Activated gamma-delta T cell treated with Interleukin-2 at 50 U/mL for 16 hours (primary cell): ENCODE measurements around the gene ANKRD9.

Source experiments
- DNase-seq: peaks from one replicate; pipeline ENCODE4 v3.0.0-alpha.2; 2020

The ANKRD9 gene

DNA sequence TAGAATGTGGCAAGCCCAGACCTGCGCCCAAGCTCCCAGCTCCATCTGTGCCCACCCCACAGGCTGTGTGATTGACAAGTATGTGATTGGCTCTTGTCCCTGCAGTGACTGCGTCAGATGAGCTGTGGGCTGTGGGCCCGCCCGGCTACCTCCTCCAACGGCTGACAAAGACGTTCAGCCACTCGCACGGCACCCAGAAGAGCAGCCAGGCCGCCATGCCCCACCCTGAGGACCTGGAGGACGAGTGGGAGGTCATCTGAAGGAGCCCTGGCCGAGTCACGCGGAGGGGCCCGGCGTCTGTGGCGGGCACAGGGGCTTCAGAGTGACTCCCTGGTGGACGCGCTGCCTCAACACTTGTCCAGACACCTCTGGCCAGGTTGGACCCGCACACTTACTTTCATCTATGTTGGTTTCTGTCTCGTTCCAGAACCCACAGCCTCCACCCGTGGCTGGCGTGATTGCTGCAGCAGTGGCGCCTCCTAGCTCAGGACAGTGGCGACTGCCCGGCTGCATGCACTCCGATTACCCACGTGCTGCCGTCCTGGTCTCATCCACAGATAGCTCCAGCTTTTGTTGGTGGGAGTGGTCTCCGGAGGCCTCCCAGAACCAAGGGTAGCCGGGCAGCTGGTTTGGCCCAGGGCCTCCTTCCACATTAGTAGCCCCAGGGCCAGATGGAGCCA is 11.4 kb downstream of the ANKRD9 start:
- no peak for DNase-seq

DNA sequence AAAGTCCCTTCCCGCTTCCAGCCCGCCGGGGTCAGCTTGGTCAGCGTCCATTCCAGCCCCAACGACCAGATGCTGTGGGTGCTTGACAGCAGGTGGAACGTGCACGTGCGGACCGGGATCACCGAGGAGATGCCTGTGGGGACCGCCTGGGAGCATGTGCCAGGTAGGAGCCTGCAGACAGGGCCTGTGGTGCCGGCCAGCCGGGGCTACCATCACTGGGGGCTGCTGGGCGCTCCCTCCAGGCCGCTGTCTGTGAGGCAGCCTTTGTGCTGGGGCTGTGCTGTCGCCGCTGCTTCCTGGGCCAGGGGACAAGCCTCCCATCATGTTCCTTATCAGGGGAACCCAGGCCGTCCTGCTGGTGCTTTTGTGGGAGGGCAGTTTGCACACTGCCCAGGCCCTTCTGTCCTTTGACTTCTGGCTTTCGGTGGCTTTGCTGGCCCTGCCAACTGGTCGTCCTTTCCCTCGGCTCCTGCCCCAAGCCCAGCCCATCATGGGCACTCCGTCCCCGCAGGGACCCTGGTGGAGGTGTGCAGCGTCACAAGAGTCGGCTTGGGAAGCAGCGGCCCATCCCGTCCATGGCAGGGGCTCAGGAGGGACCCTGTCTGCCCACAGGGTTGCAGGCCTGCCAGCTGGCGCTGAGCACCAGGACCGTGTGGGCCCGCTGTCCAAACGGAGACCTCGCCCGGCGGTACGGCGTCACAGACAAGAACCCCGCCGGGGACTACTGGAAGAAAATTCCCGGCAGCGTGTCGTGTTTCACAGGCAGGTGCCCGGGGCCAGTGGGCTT is 12.4 kb downstream of the ANKRD9 start:
- no peak for DNase-seq

DNA sequence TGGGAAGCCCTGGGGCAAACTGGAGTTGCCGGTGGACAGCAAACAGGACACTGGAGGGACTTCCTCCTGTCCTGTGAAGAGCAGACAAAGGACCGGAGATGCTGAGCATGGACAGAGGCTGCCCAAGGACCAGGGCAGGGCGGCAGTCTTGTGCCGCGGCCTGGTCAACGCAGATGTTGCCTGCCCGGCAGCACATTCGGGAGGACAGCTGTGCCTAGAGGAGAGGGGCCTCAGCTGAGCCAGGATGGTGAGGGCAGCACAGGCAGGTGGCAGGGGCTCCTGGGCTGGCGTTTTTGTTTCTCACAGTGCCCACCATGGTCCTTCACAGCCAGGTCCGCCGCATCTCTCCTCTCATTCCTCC is 13.3 kb downstream of the ANKRD9 start:
- no peak for DNase-seq

DNA sequence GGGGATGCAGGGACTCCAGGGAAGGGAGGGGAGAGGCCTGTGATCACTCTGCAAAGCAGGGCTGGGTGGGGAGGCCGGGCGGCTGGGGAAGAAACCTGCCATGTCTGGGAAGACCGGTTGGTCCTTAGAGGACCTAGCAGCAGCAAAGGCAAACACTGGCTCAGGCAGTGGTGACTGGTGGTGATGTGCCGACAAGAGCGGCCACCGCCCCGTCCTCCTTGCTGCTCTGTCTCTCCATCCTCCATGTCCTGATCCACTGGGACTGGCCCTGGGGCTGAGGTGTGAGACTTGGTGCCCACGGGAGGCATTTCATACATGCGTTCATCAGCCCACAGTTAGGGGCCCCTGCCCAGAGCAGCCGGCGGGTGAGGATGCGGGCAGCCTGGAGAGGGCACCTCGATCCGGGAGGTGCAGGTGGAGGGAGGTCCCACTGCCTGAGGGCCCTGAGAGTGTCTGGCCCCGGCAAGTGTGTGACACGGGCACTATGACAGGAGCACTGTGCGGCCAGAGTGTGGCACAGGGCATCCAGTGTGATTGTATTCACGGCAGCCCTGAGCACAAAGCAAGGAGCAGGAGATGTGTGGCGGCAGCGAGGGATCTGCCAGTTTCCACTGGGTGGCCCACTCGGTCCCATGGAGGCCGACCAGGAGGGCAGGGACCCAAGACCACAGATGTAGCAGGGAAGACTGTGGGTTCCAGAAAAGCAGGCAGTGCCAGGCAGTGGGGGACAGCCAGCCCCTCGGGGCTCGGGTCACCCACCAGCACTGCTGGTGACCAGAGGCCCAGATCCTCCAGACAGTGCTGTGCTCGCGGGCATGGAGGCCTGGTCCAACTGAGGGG is 13.9 kb downstream of the ANKRD9 start:
- DNase-seq: no peak

DNA sequence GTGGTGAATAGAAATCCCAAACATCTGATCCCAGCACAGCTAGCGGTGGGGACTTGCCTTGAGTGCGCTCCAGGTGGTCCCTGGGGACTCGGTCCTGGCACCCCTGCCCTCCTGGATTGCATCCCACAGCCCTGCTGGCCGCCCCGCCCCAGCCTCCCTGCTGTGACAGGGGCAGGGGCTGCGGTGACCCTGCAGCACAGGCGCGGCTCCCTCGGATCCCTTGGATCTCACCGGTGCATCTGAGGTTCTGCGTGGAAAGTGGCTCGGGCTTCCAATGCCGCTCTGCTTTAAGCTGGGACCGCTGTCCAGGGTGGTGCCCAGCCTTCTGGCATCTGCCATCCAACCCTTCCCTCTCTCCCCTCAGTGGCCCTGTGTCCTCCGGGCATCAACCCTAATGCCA is 16.0 kb downstream of the ANKRD9 start:
- no peak for DNase-seq

DNA sequence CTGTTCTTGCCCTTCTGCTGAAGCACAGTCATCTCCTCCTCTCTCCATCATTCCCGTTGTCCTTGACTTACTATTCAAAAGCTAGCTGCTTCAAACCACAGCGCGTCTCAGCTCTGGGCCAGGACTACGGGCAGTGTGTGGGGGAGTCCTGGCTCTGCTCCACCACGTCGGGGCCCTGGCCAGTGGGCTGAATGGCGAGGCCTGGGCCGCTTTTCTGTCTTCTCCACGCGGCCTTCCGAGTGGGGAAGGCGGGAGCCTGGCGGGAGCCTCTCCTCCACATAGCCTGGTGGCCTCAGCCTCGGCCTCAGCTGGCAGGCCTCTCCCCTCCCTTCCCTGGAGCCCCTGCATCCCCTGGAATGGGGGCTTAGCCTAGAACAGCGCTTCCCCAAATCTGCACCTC is 16.5 kb downstream of the ANKRD9 start:
- DNase-seq: no peak

DNA sequence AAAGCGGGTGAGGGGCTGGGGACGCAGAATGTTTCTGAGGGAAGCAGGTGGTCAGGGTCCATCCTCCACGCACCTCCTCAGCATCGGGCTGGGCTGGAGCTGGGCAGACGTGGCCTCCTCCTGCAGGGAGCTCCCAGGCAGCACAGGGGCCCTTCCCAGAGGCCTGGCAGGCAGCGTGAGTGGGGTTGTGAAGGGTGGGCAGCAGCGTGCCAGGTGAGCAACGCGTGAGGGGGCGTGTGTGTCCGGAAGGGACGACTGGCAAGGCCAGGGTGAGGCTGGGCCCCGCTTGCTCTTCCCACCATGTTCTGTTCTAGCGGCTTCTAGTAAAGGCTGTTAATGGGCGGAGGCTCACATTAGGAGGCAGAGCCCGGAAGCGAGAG is 17.1 kb downstream of the ANKRD9 start:
- DNase-seq: no peak

DNA sequence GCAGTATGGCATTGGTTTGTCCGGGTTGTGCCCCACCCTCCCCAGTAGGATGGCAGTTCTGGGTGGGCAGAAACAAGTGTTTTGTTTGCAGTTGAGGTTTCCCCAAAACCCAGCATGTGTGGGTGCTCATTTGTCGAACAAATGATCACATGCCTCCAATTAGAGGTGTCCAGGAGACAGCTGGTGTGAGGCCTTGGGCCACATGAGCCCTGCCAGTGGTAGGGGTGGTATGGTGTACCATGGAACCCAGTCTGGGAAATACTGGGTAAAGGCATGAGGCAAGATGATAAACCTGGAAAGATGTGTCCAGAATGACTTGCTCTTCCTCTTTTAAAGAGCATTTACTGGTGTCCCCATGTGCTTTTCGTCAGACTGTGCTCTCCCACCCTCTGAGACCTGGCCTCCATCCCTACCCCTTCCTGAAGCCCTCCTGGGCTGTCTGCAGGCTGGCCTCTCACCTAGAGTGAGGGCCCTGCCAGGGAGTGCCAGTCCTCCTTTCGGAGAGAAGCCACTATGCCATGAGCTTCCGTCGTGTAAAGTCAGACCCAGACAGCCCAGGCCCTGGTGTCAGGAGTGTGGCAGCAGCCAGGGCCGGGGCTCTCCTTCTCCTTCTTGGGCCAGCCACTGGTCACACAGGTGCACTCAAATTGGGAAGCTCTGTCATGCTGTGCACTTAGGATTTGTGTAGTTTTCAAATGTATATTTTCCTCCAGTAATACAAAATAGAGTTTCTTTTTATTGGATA is 17.6 kb downstream of the ANKRD9 start:
- DNase-seq: no peak

DNA sequence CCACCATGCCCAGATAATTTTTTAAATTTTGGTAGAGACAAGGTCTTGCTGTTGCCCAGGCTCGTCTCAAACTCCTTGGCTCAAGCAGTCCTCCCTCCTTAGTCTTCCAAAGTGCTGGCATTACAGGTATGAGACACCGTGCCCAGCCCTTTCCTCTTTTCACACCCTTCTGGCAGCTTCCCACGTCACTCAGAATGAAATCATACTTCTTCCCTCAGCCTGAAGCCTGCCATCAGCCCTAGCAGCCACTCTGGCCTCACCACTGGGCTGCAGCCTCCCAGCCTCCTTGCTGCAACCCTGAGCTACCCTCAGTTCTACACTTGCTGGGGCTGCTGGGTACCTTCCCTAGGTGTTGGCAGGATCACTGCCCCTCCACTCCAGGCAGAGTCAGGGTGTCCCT is 18.2 kb downstream of the ANKRD9 start:
- DNase-seq: no peak

DNA sequence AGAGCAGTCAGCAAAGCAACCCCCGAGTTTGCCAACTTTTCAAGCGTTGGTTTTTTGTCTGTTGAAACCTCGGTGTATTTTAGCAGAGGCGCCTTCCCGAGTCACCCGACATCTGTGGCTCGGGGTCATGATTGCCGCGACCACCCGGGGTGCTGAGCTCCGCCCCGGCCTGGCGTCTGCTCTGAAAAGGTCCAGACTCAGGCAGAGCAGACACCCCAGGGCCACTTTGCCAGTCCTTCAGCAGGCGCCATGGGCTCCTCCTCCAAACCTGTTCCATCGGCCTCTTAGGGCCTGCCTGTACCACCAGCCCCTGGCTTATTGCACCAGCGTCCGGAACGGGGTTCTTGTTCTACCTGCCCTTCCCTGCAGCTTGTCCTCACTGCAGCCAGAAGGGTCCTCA is 19.1 kb downstream of the ANKRD9 start:
- DNase-seq: no peak

DNA sequence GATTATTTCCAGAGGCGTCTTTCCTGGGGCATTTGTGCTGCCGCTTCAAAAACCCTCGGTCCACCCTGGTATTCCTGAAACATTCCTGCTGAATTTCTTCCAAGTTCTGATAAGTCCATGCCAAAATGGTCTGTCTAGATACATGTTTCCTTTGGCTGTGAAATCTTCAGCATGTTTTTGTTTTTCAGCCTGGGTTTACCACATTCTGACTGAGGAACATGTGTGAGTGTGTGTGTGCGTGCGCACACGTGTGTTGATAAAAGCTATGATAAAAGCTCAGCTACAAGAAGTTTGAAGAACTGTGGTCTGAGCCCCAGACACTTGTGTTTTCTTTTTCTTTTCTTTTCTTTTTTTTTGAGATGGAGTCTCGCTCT is 22.4 kb downstream of the ANKRD9 start:
- no peak for DNase-seq

DNA sequence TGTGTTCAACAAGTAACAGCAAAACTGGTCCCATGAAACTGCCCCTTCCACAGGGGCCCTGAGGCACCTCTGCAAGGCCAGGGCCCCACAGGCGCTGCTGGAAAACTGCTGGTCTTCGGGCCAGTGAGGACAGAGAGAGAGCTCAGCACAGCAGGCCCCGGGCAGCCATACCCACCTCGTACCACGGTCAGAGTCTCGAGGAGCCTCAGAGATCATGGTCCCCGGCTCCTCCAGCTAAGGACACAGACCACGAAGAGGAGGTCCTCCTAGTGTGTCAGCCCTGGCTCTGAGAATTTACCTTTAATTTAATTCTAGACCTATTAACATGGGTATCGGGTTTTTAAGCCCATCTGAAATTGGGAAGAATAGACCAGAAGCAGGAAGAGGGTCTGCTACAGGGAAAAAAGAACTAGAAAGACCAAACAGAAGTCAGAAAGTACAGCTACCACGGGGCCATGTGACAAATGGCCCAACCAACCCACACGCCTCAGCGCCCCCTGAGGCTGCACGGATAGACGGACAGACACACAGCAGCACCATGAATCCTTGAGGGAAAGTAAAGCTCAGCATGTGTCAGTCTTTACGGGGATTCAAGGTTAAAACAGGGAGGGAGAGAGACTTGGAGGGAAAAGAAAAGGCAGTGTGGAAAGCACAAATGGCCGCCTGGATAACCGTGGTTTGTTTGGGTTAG is 22.9 kb downstream of the ANKRD9 start:
- no peak for DNase-seq

DNA sequence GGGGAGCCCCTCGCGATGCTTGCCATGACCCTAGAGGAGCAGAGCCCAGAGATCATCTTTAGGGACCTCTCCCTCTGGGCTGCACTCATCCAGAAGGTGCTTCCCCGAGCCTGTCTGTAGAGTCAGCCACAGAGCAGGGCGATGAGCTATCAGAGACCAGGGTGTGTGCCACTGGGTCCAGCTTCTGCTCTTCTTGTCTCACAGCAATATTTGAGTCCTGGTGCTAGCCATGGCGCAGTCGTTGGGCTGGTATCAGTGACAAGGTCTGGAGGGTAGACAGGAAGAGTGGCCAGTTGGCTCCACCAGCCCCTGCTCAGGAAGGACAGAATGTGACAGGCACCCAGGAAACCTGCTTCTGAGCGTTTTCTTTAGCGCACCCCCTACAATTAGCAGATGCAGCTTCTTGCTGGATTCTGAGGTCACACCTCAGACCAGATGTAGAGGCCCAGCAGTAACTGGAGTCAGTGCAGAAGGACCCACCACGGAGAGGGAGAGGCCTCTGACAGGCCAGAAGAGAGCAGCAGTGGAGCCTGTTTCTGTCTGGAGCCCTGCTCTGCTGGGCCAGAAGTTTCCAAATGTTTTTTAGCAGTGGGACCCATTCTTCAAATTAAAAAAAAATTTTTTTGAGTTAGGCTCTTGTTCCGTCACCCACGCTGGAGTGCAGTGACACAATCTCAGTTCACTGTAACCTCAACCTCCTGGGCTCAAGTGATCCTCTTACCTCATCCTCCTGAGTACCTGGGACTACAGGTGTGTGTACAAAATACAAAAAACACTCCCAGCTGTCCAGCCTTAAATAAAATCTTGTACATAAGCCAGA is 23.7 kb downstream of the ANKRD9 start:
- DNase-seq: no peak

DNA sequence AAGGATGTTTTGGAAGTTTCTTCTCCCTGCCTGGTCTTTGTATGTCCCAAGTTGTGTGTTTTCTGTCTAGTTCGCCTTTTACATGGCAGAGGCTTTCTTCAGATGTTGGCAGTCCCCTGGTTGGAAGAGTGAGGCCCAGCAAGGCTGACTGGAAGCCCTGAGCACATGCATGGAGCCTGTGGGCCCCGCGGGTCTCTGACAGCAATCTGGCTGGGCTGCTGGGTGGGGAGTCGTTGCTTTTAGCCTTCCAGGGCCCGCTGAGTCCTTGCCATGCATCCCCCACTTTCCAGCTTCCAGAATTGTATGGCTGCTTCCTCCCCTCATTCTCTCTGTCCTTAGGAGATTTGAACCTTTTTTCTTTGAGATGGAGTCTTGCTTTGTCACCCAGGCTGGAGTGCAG is 25.3 kb downstream of the ANKRD9 start:
- DNase-seq: no peak

DNA sequence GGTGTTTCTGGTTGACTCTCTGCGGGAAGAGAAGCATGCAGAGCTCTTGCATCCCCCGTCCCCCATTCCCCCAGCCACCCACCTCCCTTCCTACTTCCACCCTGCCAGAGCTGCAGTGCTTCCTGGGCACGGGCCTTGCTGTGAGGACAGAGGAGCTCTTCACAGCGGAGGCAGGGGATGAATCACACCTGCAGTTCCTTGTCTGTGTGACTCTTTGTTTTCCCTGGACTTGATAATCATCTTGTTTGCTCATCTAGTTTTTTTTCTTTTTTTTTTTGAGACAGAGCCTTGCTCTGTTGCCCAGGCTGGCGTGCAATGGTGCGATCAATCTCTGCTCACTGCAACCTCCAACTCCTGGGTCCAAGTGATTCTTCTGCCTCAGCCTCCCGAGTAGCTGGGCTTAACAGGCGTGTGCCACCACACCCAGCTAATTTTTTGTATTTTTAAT is 27.8 kb downstream of the ANKRD9 start:
- no peak for DNase-seq

DNA sequence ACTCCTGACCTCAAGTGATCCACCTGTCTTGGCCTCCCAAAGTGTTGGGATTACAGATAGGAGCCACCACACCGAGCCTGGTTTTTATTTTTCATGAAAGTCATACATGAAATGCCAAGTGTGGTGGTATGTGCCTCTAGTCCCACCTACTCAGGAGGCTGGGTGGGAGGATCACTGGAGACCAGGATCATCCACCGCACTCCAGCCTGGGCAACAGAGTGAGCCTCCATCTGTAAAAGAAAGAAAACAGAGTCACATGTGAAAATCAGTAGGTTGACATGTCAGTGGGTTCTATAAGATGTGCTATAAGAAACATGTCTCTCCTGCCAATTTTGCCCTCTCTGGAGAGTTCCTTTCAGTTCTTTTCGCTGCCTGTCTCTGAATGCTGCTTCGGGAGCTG is 28.2 kb downstream of the ANKRD9 start:
- DNase-seq: no peak

DNA sequence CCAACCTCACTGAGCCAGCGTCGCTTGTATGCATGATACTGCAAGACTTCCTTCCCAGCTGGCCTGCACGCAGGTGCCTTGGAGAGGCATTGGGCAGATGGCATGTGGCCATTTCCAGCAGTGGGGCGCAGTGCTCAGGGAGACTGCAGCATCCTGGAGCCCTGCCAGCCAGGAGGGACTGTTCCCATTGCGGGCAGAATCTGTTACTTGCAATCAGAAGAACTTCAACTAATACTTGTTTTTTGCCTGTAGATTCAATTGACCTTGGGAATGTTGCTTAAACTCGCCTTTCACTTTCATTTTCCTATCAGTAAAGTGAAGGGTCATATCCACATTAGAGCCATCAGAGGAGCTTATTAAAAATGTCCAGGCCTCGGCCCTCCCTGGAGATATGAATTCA is 29.8 kb downstream of the ANKRD9 start:
- DNase-seq: no peak

DNA sequence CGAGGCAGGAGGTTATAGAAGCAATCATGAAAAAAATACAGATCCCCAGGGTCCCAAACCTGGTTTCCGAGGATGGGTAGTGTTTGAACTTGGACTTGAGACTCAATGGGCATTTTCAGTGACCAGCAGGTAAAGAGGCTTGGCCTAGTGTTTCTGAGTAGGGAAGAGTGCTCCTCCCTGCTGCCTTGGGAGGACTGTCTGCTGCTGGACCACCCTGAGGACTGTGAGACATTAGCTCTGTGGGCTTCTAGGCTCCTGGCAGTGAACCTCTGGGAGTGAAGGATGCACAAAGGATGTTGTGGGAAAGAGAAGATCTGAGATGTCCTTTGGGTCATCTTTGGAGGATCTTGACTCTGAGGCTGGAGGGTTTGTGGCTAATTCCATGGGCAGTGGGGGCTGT is 30.5 kb downstream of the ANKRD9 start:
- no peak for DNase-seq

DNA sequence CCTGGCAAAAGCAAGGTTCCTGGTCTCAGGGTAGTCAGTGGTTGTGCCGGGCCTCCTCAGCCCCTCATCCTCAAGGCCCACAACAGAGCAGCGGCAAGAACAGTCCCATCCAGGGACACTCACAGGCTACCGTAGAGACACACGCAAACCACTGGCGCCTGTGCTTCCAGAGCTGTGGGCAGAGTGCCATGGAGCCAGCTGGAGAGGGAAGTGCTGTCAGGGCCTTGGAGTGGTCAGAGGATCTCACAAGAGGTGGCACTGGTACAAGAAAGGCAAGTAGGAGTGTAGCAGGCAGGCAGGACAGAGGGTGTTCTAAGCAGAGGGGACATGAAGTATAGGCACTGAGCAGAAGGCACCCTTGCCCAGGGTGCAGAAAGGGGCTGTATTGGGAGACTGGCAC is 34.6 kb downstream of the ANKRD9 start:
- no peak for DNase-seq

DNA sequence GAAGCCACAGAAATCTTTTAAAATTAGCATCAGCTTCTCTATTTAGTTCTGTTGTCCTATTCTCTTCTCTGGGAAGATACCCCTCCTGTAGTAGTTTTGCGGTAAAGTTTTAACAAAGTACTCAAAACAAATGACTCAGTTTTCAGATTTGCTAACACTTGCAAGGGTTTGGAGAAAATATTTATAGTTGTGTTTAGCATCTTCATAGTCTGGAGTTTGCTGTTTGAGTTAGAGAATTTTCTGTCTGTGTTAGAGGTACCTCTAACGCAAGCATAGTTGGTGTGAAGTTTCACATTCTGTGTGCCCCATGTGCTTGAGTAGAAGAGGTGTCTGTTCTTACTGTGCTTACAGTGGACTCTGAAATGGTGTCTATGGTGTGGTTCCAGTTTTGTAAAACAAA is 36.0 kb downstream of the ANKRD9 start:
- DNase-seq: no peak

DNA sequence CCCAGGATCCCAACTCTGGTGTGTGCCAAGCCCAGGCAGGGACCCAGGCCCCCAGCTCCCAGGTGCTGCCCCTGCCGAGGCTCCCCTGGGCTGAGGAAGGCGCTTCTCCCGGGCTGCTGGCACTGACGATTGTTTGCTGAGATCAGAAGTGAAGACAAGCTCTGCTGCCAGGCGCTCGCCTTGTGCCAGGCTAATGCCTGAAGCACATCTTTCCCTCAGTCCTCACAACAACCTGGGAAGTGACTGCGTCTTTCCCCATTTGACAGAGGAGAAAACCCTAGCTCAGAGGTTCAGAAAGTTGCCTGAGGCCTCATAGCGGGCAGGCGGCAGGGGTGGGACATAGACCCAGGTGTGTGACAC is 36.8 kb downstream of the ANKRD9 start:
- DNase-seq: no peak
